ENCODE data around the gene KIF21A.

The KIF21A gene

GRCh38 chr12:39390752-39391151 is 52.2 kb downstream of the KIF21A start:
- DNase-seq (ENCODE audit: low read depth in 2 of 2): no peak

- no peak for DNase-seq (ENCODE audit: low read depth in 2 of 2)
Observed at GRCh38 chr12:39389399-39390150, 53.3 kb downstream of the KIF21A start.

- DNase-seq (ENCODE audit: low read depth in 2 of 2): no peak
Observed at GRCh38 chr12:39386335-39386734, 56.6 kb downstream of the KIF21A start.

GRCh38 chr12:39383114-39383513 is 59.8 kb downstream of the KIF21A start:
- no peak for DNase-seq (ENCODE audit: low read depth in 2 of 2)

- no peak for DNase-seq (ENCODE audit: low read depth in 2 of 2)
Observed at GRCh38 chr12:39380090-39380489, 62.8 kb downstream of the KIF21A start.

- DNase-seq (ENCODE audit: low read depth in 2 of 2): no peak
Observed at GRCh38 chr12:39378341-39378740, 64.6 kb downstream of the KIF21A start.

- DNase-seq (ENCODE audit: low read depth in 2 of 2): no peak
Observed at GRCh38 chr12:39375206-39375808, 67.6 kb downstream of the KIF21A start.

GRCh38 chr12:39372929-39373328 is 70.0 kb downstream of the KIF21A start:
- DNase-seq (ENCODE audit: low read depth in 2 of 2): no peak

GRCh38 chr12:39372204-39372925 is 70.6 kb downstream of the KIF21A start:
- DNase-seq (ENCODE audit: low read depth in 2 of 2): no peak

- no peak for DNase-seq (ENCODE audit: low read depth in 2 of 2)
Observed at GRCh38 chr12:39369756-39370155, 73.2 kb downstream of the KIF21A start.

- no peak for DNase-seq (ENCODE audit: low read depth in 2 of 2)
Observed at GRCh38 chr12:39368891-39369290, 74.0 kb downstream of the KIF21A start.

- no peak for DNase-seq (ENCODE audit: low read depth in 2 of 2)
Observed at GRCh38 chr12:39368096-39368495, 74.8 kb downstream of the KIF21A start.

GRCh38 chr12:39367494-39367893 is 75.4 kb downstream of the KIF21A start:
- no peak for DNase-seq (ENCODE audit: low read depth in 2 of 2)

GRCh38 chr12:39365364-39366001 is 77.4 kb downstream of the KIF21A start:
- DNase-seq (ENCODE audit: low read depth in 2 of 2): no peak

GRCh38 chr12:39364196-39364595 is 78.7 kb downstream of the KIF21A start:
- DNase-seq (ENCODE audit: low read depth in 2 of 2): no peak

- no peak for DNase-seq (ENCODE audit: low read depth in 2 of 2)
Observed at GRCh38 chr12:39359645-39360044, 83.3 kb downstream of the KIF21A start.

- no peak for DNase-seq (ENCODE audit: low read depth in 2 of 2)
Observed at GRCh38 chr12:39357041-39357440, 85.9 kb downstream of the KIF21A start.

GRCh38 chr12:39355841-39356240 is 87.1 kb downstream of the KIF21A start:
- no peak for DNase-seq (ENCODE audit: low read depth in 2 of 2)

- no peak for DNase-seq (ENCODE audit: low read depth in 2 of 2)
Observed at GRCh38 chr12:39354955-39355354, 88.0 kb downstream of the KIF21A start.

GRCh38 chr12:39352471-39353017 is 90.4 kb downstream of the KIF21A start:
- no peak for DNase-seq (ENCODE audit: low read depth in 2 of 2)

- no peak for DNase-seq (ENCODE audit: low read depth in 2 of 2)
Observed at GRCh38 chr12:39351153-39351552, 91.8 kb downstream of the KIF21A start.
